GM12865 (cell line): Measurements from ENCODE around the gene PTGR3.

ENCODE experiments used
- DNase-seq: peaks from one replicate; pipeline ENCODE4 v3.0.0; 2010; ENCODE audit warnings: low read depth
- H3K4me3 ChIP-seq: 2 replicates; pipeline ENCODE4 v1.5.1; 2011; ENCODE audit warnings: mild to moderate bottlenecking, low read depth, low read length, control low read depth
- CTCF ChIP-seq: IDR thresholded peaks from 2 replicates; pipeline ENCODE4 v1.5.1; 2011; ENCODE audit warnings: low read length, control low read depth, low read depth, inconsistent platforms; ENCODE audit not compliant: insufficient read depth; ENCODE audit errors: missing control alignments

Gene PTGR3

GRCh38 chr18:75220551-75221355 is 11.8 kb upstream of the PTGR3 start:
- no peak overlapping the region for H3K4me3 ChIP-seq
- no peak for TF ChIP-seq CTCF
- DNase-seq: no peak

GRCh38 chr18:75219745-75220375 is 10.9 kb upstream of the PTGR3 start:
- no peak for TF ChIP-seq CTCF
- no peak overlapping the region for H3K4me3 ChIP-seq
- DNase-seq: no peak

GRCh38 chr18:75218065-75218923 is 9.4 kb upstream of the PTGR3 start:
- no peak for TF ChIP-seq CTCF
- H3K4me3 ChIP-seq: no peak overlapping the region
- no peak for DNase-seq

DNA sequence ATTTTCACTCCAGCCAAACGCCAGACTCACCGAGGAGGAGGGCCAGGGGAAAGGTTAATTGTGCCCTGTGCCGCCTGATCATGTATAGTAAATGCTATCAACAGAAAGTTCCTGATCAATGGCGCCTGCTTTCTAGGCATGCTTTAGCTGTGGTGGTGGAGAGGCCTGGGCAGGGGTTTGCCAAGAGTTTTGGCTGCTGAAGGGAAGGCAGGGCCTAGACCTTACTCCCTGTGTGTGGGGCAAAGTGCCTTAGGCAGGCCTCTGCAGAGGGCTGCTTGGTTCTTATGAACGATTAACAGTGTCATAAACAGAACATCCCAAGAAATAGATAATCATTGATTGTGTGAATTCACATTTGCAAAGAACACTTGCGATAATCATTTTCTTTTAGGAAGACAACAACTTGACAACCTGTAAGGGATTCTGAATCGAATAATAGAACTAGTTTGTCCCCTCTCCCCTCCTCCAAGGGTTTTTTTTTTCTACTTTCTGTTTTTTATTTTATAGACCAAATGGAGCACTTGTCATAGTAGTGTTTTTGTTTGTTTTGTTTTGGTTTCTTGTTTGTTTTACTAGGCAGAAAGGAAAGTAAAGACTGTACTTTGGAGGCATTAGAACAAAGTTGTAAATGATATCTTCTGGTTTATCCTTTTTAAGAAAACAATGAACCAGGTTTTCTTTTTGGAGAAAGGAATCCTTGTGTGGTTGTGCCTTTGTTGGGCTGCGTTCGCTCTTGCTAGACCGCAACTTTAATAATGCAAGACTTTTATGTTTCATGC is 8.2 kb upstream of the PTGR3 start:
- no peak for TF ChIP-seq CTCF

DNA sequence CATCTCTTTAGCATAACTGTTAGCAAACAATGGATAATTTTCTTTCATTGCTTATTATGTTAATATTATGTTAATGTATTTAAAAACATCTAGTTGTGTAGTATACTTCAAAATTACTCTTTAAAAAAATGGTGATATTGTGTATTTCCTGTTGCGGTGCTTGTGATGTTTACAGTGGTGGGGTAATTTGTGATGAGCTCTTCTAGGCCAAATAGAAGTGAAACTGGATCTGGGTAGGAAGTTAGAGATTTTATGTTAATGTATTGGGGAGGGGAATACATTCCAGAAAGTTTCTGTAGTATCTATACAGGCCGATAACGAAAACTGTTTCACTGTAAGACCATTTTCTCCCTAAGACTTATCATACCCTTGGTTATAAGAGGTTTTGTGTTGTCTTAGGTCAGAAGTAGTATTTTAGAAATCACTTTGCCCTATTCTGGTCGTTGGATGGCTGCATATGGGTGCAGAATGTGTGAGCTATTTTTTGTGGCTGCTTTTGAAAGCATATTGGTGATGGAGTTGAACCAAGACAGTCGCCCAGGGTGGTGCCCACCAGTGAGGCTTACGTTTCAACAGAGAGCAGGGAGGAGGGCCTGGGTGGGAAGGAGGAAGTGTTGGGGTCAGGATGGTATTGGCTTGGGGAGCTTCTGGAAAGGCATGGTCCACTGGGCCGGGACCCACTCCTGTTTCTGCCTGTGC is 7.4 kb upstream of the PTGR3 start:
- no peak for DNase-seq
- no peak overlapping the region for H3K4me3 ChIP-seq
- no peak for TF ChIP-seq CTCF

More for the DNA sequence above, 8.2 kb upstream of the PTGR3 start:
- no peak overlapping the region for H3K4me3 ChIP-seq
- DNase-seq: no peak

DNA sequence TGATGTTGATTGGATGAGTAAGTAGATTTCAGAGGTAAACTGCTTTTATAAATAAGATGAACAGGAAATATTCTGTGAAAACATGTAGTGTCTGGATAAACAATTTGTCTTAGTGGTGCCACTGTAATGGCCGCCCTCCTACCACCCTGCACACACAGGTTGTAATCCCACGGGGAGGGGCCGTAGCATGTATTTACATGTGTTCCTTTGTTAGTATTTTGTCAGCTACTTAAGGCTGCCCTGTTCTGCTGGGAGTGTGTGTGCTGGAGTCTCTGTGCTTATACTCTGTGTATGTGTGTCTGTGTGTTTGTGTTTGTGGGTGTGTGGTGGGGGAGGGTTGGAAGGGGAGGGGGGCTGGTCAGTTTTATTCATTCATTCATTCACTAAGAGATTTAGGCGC is 6.7 kb upstream of the PTGR3 start:
- no peak overlapping the region for H3K4me3 ChIP-seq
- DNase-seq: no peak
- TF ChIP-seq CTCF: no peak
